Right renal pelvis (tissue), 4 donors: Measurements from ENCODE around the gene KIF1B. TPM values are rescaled to one million over a fixed set of nuclear protein-coding genes. Genes with fewer than 3 reads are reported as not detected.
A peak's percentile ranks its signal among the peaks of the same experiment; 100 is the strongest.

Experiments used
- DNase-seq, 4 donors: peaks; one replicate each; pipeline ENCODE4 v3.0.0-alpha.2; 2013; ENCODE audit warnings: low read depth in 4 of 4, low spot score in 3 of 4, missing footprints in 1 of 4
- polyA plus RNA-seq, 4 donors: library from polyadenylated mRNA; unstranded; fragments of 120-200 nt; gene quantifications; one replicate each; pipeline ENCODE4 v1.2.1, GENCODE V29; 2013; ENCODE audit not compliant: insufficient read length in 4 of 4

KIF1B gene
- polyA plus RNA-seq, 4 donors, result 42.0 to 49.1 (median 43.1) TPM

- DNase-seq, result no peak
Observed at GRCh38 chr1:10324627-10325026, 114.3 kb downstream of the KIF1B start.

- DNase-seq, result no peak
Observed at GRCh38 chr1:10325521-10325920, 115.2 kb downstream of the KIF1B start.

GRCh38 chr1:10326251-10326650 is 115.9 kb downstream of the KIF1B start:
- no peak for DNase-seq

- DNase-seq, result no peak
Observed at GRCh38 chr1:10328180-10328963, 118.0 kb downstream of the KIF1B start.

- DNase-seq, result no peak
Observed at GRCh38 chr1:10337436-10337835, 127.1 kb downstream of the KIF1B start.

- DNase-seq, result peak in 1 of 4 donors; percentile 18
Observed at GRCh38 chr1:10338047-10338446, 127.7 kb downstream of the KIF1B start.

- no peak for DNase-seq
Observed at GRCh38 chr1:10338611-10339010, 128.2 kb downstream of the KIF1B start.

- no peak for DNase-seq
Observed at GRCh38 chr1:10339036-10339567, 128.7 kb downstream of the KIF1B start.

GRCh38 chr1:10339815-10340214 is 129.4 kb downstream of the KIF1B start:
- DNase-seq, result peak in 2 of 4 donors; percentile 10 to 18

- no peak for DNase-seq
Observed at GRCh38 chr1:10340930-10341590, 130.7 kb downstream of the KIF1B start.

- DNase-seq, result no peak
Observed at GRCh38 chr1:10347109-10347508, 136.7 kb downstream of the KIF1B start.

GRCh38 chr1:10353282-10353681 is 142.9 kb downstream of the KIF1B start:
- DNase-seq, result no peak

- no peak for DNase-seq
Observed at GRCh38 chr1:10353693-10354092, 143.3 kb downstream of the KIF1B start.

GRCh38 chr1:10360045-10360444 is 149.7 kb downstream of the KIF1B start:
- no peak for DNase-seq

GRCh38 chr1:10361515-10361914 is 151.1 kb downstream of the KIF1B start:
- DNase-seq, result no peak

- DNase-seq, result no peak
Observed at GRCh38 chr1:10368194-10368593, 157.8 kb downstream of the KIF1B start.

GRCh38 chr1:10374442-10374860 is 164.1 kb downstream of the KIF1B start:
- DNase-seq, result no peak

- DNase-seq, result peak in 2 of 4 donors; percentile 41 to 46
Observed at GRCh38 chr1:10377365-10378029, 167.1 kb downstream of the KIF1B start.

- no peak for DNase-seq
Observed at GRCh38 chr1:10378081-10378841, 167.9 kb downstream of the KIF1B start.

GRCh38 chr1:10379101-10379620 is 168.8 kb downstream of the KIF1B start:
- no peak for DNase-seq
